Keratinocyte (primary cell): ENCODE data around the gene MAGI1. TPM values are rescaled to one million over a fixed set of nuclear protein-coding genes. Genes with fewer than 3 reads are reported as not detected.

ENCODE experiments used
- DNase-seq: peaks from one replicate; pipeline ENCODE4 v3.0.0-alpha.2; 2011; ENCODE audit warnings: low read depth, missing footprints, low spot score
- FAIRE-seq: peaks from 2 replicates; lab custom pipeline; 2011; peaks lifted over from hg19 to GRCh38; lab: Jason Lieb, UNC
- H2AFZ ChIP-seq: 2 replicates; pipeline ENCODE4 v1.6.0; 2012; ENCODE audit warnings: low read length, control low read depth, inconsistent platforms; ENCODE audit not compliant: control insufficient read depth
- H3K27ac ChIP-seq: 2 replicates; pipeline ENCODE4 v1.5.1; 2011; ENCODE audit warnings: low read length; ENCODE audit not compliant: control insufficient read depth, insufficient read depth
- H3K27me3 ChIP-seq: 3 replicates; pipeline ENCODE4 v1.6.0; 2011; ENCODE audit warnings: low read length; ENCODE audit not compliant: control insufficient read depth, insufficient read depth; ENCODE audit errors: extremely low read depth
- H3K36me3 ChIP-seq, 2 experiments: 2 replicates in 1 of 2; 3 replicates in 1 of 2; pipeline ENCODE4 v1.5.1; 2011; ENCODE audit warnings: low read length in 2 of 2, mild to moderate bottlenecking in 1 of 2; ENCODE audit not compliant: control insufficient read depth in 2 of 2, insufficient read depth in 2 of 2; ENCODE audit errors: extremely low read depth in 1 of 2
- H3K4me1 ChIP-seq: 3 replicates; pipeline ENCODE4 v1.5.1; 2011; ENCODE audit warnings: low read length; ENCODE audit not compliant: control insufficient read depth, insufficient read depth; ENCODE audit errors: extremely low read depth
- H3K4me2 ChIP-seq: 3 replicates; pipeline ENCODE4 v1.6.0; 2011; ENCODE audit warnings: low read depth, low read length; ENCODE audit not compliant: control insufficient read depth, insufficient read depth; ENCODE audit errors: extremely low read depth
- H3K4me3 ChIP-seq, 3 experiments: fragments of 200-600 bp in 1 of 3; sonication (generic) in 1 of 3; 2 replicates in 2 of 3; 3 replicates in 1 of 3; pipeline ENCODE4 v1.5.1; 2011 to 2016; ENCODE audit warnings: low read length in 3 of 3, mild to moderate bottlenecking in 3 of 3, control low read depth in 2 of 3, inconsistent platforms in 1 of 3, low read depth in 1 of 3, mixed read lengths in 1 of 3, mixed run types in 1 of 3, moderate library complexity in 1 of 3; ENCODE audit not compliant: control insufficient read depth in 2 of 3, insufficient read depth in 2 of 3; ENCODE audit errors: extremely low read depth in 1 of 3
- H3K79me2 ChIP-seq: 2 replicates; pipeline ENCODE4 v1.6.0; 2012; ENCODE audit warnings: low read length; ENCODE audit not compliant: control insufficient read depth, insufficient read depth
- H3K9ac ChIP-seq: 3 replicates; pipeline ENCODE4 v1.6.0; 2011; ENCODE audit warnings: low read length; ENCODE audit not compliant: control insufficient read depth, insufficient read depth; ENCODE audit errors: extremely low read depth
- H3K9me1 ChIP-seq: 3 replicates; pipeline ENCODE4 v1.6.0; 2011; ENCODE audit warnings: low read length; ENCODE audit not compliant: control insufficient read depth, insufficient read depth; ENCODE audit errors: extremely low read depth
- H3K9me3 ChIP-seq: 2 replicates; pipeline ENCODE4 v1.5.1; 2012; ENCODE audit warnings: low read depth, low read length; ENCODE audit not compliant: control insufficient read depth
- H4K20me1 ChIP-seq: 3 replicates; pipeline ENCODE4 v1.6.0; 2011; ENCODE audit warnings: low read length; ENCODE audit not compliant: control insufficient read depth, insufficient read depth; ENCODE audit errors: extremely low read depth
- CTCF ChIP-seq, 3 experiments: IDR thresholded peaks in 1 of 3; conservative IDR thresholded peaks in 1 of 3; optimal IDR thresholded peaks in 1 of 3; 2 replicates in 2 of 3; 3 replicates in 1 of 3; pipeline versions ENCODE3 to v1.5.1; 2011; ENCODE audit warnings: low read length in 3 of 3, mild to moderate bottlenecking in 3 of 3, moderate library complexity in 2 of 3, control low read depth in 1 of 3, inconsistent platforms in 1 of 3; ENCODE audit not compliant: insufficient read depth in 2 of 3; ENCODE audit errors: extremely low read depth in 1 of 3
- EZH2 ChIP-seq: IDR thresholded peaks from one replicate; pipeline ENCODE4 v1.6.1; 2012; ENCODE audit warnings: inconsistent platforms, mild to moderate bottlenecking, low read length, moderate library complexity
- dilution Hi-C: fragments of 300-500 bp; cut with MboI; formaldehyde crosslinking; loops from one replicate; pipeline ENCODE4 v1.7.0; 2020; ENCODE audit warnings: low sequenced_read_pairs; ENCODE audit not compliant: extremely low pct_ligation_motif_present
- polyA plus RNA-seq, 5 experiments: library from polyadenylated mRNA; depleted of rRNA in 3 of 5; stranded (reverse) in 3 of 5; stranded (forward) in 1 of 5; unstranded in 1 of 5; fragments of >200 nt; gene quantifications; 1 replicate in 1 of 5; 2 replicates in 3 of 5; 3 replicates in 1 of 5; pipeline versions ENCODE4 v1.2.1 to v1.2.3, GENCODE V29; 2011 to 2012; ENCODE audit warnings: missing spikeins in 2 of 5, low read depth in 1 of 5, low replicate concordance in 1 of 5

Gene MAGI1
- polyA plus RNA-seq, 1 donor (not counting 4 experiments of a cell fraction or from before 2014, with no cell fraction given): 10.9 TPM

DNA sequence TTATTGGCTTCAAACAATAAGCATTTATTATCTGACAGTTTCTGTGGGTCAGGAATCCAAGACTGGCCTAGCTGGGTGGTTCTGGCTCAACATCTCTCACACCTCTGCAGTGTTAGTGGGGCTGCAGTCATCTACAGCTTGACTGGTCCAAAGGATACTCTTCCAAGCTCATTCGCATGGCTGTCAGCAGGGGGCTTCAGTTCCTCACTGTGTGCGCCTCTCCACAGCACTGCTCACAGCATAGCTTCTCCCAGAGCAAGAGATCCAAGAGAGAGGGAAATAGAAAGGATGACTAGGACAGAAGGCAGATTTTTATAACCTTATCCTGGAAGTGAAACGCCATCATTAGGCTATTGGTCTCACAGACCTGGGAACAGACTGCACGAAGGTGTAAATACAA lies 64.2 kb downstream of the MAGI1 start:
- H3K9me1 ChIP-seq: no peaks in the 10 kb centered on the region
- DNase-seq (no peak), FAIRE-seq (no peak)
- H3K79me2 ChIP-seq: no peaks in the 10 kb centered on the region
- peaks cover 0 to 1% of the 10 kb centered on the region in 2 experiments for H3K36me3 ChIP-seq
- H3K27me3 ChIP-seq: no peaks in the 10 kb centered on the region
- H3K4me3 ChIP-seq: no peak overlapping the region
- H2AFZ ChIP-seq: no peak overlapping the region
- H3K4me1 ChIP-seq: peaks cover 6% of the 10 kb centered on the region
- H3K9me3 ChIP-seq: no peaks in the 10 kb centered on the region
- H3K4me2 ChIP-seq: no peak overlapping the region
- dilution Hi-C loops: no loop called here
- no peak overlapping the region for H3K27ac ChIP-seq
- H3K9ac ChIP-seq: no peak overlapping the region
- no peaks in the 10 kb centered on the region for H4K20me1 ChIP-seq
- peak in 1 of 3 experiments; percentile 19 for TF ChIP-seq CTCF (optimal IDR thresholded peaks at IDR 0.05 in 1 of 3, IDR thresholded peaks at IDR 0.05 in 1 of 3, conservative IDR thresholded peaks at IDR 0.05 in 1 of 3; ENCODE audit: extremely low read depth in 1 of 3, insufficient read depth in 2 of 3, low read length in 3 of 3)
- no peak for TF ChIP-seq EZH2

- TF ChIP-seq CTCF (optimal IDR thresholded peaks at IDR 0.05 in 1 of 3, IDR thresholded peaks at IDR 0.05 in 1 of 3, conservative IDR thresholded peaks at IDR 0.05 in 1 of 3; ENCODE audit: extremely low read depth in 1 of 3, insufficient read depth in 2 of 3, low read length in 3 of 3) (no peak), EZH2 (no peak)
- no peak for DNase-seq
- no peak overlapping the region for H2AFZ ChIP-seq
- no peak overlapping the region for H3K4me2 ChIP-seq
- no peaks in the 10 kb centered on the region for H3K9me3 ChIP-seq
- FAIRE-seq: no peak
- no peaks in the 10 kb centered on the region for H4K20me1 ChIP-seq
- no peaks in the 10 kb centered on the region for H3K4me1 ChIP-seq
- H3K36me3 ChIP-seq: peaks cover 0 to 1% of the 10 kb centered on the region in 2 experiments
- H3K4me3 ChIP-seq: no peak overlapping the region
- H3K79me2 ChIP-seq: no peaks in the 10 kb centered on the region
- dilution Hi-C loops: no loop called here
- H3K27me3 ChIP-seq: no peaks in the 10 kb centered on the region
- no peak overlapping the region for H3K27ac ChIP-seq
- no peak overlapping the region for H3K9ac ChIP-seq
- no peaks in the 10 kb centered on the region for H3K9me1 ChIP-seq
These were observed 66.0 kb downstream of the MAGI1 start for GRCh38 chr3:65972765-65973164.
